ENCODE measurements around the gene SQOR.

Gene SQOR

GRCh38 chr15:45634432-45635190, at the start of gene SQOR:
Gene SQOR (plus strand): TSS chr15:45635029. CDS start chr15:45658924, 23,895 bp downstream.
- DNase-seq, result peak; percentile 68

DNA sequence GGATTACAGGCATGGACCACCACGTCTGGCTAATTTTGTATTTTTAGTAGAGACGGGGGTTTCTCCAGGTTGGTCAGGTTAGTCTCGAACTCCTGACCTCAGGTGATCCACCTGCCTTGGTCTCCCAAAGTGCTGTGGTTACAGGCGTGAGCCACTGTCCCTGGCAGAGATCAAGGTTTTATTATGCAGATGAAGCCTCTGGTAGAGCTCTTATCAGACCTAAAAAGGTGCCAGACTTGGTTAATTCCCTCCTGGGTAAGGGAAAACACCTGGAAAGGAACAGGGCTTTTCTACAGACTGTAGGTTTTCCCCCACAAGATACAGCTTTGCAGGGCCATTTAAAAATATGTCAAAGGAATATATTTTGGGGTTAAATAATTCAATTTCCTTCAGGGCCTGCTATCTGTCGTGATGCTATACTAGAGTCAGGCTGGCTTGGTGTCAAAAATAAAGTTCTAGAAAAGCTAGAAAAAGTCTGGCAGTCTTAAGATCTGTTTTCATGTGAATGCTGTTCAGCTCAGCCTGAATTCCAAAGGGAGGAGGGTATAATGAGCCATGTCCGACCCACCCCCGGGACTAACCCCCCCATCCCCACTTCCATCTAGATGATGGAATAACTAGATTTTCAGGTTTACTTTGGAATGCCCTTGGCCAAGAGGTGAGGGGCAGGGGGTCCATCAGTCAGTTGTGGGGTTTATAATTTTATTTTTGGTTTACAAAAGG, 49.6 kb upstream of the SQOR start:
- DNase-seq, result no peak

DNA sequence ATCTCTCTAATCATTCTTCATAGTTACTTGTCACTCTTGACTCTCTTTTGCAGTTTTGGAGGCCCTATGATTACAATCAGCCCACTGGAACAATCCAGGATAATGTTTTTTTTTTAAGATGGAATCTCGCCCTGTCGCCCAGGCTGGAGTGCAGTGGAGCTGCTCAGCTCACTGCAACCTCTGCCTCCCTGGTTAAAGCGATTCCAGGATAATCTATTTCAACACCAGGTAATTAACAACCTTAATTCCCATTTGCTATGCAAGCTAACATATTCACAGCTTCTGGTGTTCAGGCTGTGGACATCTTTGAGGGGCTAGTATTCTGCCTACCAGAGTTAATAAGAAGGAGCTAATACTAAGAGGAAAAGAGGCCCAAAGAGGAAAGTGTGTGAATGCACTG, 48.7 kb upstream of the SQOR start:
- no peak for DNase-seq

- DNase-seq, result no peak
Observed at GRCh38 chr15:45586601-45587094, 48.2 kb upstream of the SQOR start.

DNA sequence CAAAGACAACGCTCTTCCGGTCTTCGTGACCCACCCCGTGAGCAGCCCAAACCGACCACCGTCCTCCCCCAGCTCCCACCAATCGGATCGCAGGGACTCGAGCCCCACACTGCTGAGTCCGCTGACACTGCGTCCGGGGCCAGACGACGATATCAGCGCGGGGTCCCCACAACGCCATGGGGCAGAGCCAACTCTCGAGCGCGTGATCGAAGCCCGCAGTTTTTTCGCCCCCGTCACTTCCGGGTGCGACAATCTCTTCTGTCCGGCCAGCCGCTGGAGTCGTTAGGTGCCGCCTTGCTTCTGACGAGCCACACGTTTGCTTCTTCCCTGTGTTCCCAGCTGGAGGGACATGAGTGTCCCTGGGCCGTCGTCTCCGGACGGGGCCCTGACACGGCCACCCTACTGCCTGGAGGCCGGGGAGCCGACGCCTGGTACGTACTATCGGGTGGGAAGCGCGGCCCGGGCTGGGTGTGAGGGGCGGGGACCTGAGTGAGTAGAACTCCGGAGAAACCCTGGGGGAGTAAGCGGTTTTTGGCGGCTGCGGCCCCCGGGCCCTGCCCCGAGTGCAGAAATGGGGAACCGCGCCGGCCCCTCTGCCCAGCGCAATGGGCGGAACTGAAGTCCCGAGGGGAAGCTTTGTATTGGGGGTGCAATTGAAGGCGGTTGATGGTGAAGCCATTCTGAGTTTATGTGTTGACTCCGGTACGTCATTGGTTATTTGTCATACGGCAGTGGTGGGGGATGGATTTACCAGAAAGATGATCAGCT, 47.5 kb upstream of the SQOR start, which contains the start of gene BLOC1S6:
BLOC1S6 (plus strand) TSS at position 285 of the 768 bp plus-strand sequence; CDS start at position 350, 65 bp downstream.
- DNase-seq, result peak; percentile 81

- DNase-seq, result no peak
Observed at GRCh38 chr15:45587863-45588170, 47.0 kb upstream of the SQOR start.

DNA sequence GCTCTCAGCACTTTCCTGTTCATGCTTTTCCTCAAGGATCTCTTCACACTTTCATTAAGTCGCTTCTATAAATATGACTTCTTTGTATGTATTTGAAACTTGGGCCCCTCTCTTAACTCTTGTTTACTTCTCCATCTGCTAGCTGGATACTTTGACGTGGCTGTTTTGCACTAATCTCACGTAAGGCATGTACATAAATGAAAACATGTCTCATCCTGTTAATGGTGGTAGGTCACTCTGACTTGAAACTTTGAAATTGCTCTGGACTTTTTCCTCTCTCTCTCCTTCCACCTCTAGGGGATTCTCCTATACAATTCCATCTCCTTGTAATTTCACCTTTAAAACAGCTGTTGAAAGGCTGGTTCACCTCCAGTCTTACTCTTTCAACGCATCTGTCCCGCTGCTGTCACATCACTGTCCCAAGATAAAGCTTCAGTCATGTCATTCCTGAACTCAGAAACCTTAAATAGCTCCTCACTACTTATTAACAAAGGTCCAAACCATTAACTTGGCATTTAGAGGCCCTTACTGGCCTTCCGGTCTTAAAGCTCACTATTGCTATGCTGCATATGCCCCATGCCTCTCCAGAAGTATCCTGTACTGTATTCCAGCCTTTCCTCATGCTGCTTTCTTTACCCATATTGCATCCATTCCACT, 46.5 kb upstream of the SQOR start:
- no peak for DNase-seq

DNA sequence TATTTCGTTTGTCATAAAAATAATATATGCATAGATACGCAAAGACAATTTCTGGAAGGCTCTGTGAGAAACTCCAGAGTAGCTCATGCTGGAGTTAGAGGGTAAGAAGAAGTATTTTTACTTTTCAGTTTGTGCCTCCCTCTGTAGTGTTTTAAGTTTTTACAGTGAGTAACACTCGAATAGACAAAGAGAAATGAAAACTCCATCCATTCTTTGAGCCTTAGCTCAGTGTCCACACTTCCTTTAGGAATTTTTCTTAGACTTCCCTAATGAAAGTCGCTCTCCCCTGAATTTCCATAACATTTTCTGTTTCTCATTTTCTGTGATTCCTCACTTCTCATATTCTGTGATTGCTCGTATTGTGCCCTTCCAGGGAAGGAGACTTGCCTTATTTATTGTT, 45.6 kb upstream of the SQOR start:
- DNase-seq, result no peak

DNA sequence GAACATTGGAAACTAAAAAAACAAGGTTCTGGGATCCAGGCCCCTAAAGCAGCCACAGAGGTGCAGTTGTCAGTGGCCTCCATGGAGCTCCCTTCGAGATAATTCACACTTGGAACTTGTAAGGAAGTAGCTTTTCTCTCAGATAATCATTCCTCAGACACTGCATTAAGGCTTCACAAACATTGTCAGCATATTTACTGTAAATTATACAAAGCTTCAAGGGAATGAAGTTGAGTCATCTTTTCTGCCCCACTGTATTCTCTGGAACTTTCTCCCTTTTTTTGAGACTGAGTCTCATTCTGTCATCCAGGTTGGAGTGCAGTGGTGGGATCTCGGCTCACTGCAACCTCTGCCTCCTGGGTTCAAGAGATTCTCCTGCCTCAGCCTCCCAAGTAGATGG, 40.5 kb upstream of the SQOR start:
- DNase-seq, result no peak

DNA sequence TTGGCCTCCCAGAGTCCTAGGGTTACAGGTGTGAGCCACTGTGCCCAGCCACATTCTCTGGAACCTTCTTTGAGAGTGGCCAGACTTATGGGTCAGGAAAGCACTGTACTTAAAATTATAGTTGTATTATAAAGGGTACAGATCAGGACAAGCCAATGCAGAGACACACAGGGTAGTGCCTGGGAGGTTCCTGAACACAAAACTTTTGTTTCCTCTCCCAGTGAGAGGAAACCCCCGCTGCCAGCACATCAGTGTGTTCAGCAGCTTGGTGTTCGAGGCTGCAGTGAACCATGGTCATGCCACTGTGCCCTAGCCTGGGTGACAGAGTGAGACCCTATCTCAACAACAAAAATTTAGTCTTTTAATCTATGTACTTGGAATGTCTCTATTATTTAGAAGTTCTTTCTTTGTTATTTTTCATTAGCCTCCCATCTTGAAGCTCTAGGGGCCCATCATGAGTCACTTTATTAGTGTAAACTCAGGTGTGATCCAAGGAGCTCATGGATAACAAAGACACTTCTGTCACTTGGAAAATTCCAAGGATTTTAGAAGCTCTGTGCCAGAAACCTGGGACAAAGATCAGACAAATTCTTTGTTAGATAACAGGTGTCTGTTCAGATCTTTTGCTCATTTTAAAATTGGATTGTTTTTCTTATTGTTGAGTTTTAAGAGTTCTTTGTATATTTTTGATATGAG, 39.8 kb upstream of the SQOR start:
- DNase-seq, result no peak

DNA sequence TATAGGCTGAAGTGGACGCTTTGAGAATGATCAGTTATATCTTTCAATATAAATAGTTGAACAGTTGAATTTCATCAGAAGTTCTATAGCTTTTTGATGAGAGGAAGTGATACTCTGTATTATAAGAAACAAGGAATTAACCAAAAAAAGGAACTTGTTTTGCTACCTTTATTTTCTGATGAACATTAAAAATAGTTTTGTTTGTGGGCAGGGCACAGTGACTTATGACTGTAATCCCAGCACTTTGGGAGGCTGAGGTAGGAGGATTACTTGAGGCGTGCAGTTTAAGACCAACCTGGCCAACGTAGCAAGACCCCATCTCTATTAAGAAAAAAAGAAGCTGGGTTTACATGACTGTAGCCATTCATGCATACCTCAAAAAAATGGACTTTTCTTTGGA, 30.9 kb upstream of the SQOR start:
- DNase-seq, result no peak

GRCh38 chr15:45604326-45604725, 30.5 kb upstream of the SQOR start:
- no peak for DNase-seq

- no peak for DNase-seq
Observed at GRCh38 chr15:45606413-45606812, 28.4 kb upstream of the SQOR start.

GRCh38 chr15:45606841-45607240, 28.0 kb upstream of the SQOR start:
- no peak for DNase-seq

DNA sequence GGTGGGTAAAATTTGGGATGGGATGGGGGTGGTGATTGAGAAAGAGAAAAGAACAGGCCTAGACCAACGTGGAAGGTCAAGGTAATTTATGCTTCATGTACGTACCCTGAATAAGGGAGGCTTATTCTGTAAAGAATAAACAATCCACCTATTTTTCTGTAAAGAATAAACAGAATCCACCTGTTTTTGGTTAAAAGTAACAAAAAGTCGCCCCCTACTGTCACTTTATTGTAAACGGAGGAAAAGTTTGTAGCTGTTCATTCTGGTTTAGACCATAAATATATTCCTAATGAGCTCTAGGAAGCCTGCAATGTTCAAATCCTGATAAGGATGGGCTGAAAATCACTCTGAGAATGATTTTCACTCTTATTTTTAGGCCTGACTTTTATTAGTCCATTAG, 23.5 kb upstream of the SQOR start:
- DNase-seq, result no peak

GRCh38 chr15:45612790-45613415, 21.9 kb upstream of the SQOR start:
- DNase-seq, result no peak

GRCh38 chr15:45616901-45617323, 17.9 kb upstream of the SQOR start:
- no peak for DNase-seq

DNA sequence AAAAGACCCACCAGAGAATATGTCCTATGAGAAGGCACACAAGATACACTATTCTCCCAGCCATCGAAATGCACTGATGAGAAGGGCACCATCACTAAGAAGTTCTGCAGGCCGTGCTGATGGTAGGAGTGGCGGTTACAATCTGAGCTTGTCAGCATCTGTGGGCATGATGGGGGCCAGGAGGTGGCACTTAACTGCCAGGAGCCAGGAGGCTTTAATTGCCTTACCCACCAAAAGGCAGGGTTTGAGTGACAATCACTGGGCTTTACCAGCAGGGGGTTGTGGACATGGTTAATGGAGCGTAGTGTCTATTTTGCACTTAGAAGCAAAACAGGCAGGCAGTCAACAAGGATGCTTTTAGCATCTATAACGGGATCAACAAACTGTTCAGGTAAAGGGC, 16.0 kb upstream of the SQOR start:
- no peak for DNase-seq

- no peak for DNase-seq
Observed at GRCh38 chr15:45628136-45628535, 6.7 kb upstream of the SQOR start.

- DNase-seq, result no peak
Observed at GRCh38 chr15:45630917-45631691, 3.7 kb upstream of the SQOR start.

DNA sequence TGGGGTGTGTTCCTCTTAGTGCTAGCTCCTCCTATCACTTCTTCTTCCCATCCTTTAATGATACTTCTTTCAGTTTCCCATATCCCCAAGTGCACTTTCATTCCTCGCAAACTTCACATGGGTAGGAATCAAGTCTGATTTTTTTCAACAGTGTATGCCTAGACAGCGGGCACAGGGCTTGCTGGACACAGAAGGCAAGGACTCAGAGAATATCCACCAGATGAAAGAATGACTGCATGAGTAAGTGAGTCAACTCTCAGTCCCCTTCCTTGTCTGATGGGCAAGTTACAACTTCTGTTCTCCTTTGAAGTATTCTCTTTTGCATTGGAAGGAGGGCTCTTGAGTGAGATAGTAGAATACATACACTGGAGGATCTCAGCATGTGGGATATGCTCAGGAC, 3.1 kb upstream of the SQOR start:
- no peak for DNase-seq
